Loucy (cell line): ENCODE measurements around the gene KRT82.

Experiments
- EZH2phosphoT487 ChIP-seq: fragments of 200-600 bp; IDR thresholded peaks from 2 replicates; pipeline ENCODE4 v1.6.1; 2018; ENCODE audit warnings: antibody characterized with exemption, mild to moderate bottlenecking, moderate library complexity, borderline replicate concordance
- TF ChIP-seq, protein P1 (sequence below): fragments of 200-600 bp; sonication (generic); conservative IDR thresholded peaks from 2 replicates; pipeline ENCODE4 v1.5.1; 2014; ENCODE audit warnings: mild to moderate bottlenecking, antibody characterized with exemption, low read length

GRCh38 chr12:52445876-52446275 is 39.7 kb upstream of the KRT82 start:
- TF ChIP-seq, protein P1, sequence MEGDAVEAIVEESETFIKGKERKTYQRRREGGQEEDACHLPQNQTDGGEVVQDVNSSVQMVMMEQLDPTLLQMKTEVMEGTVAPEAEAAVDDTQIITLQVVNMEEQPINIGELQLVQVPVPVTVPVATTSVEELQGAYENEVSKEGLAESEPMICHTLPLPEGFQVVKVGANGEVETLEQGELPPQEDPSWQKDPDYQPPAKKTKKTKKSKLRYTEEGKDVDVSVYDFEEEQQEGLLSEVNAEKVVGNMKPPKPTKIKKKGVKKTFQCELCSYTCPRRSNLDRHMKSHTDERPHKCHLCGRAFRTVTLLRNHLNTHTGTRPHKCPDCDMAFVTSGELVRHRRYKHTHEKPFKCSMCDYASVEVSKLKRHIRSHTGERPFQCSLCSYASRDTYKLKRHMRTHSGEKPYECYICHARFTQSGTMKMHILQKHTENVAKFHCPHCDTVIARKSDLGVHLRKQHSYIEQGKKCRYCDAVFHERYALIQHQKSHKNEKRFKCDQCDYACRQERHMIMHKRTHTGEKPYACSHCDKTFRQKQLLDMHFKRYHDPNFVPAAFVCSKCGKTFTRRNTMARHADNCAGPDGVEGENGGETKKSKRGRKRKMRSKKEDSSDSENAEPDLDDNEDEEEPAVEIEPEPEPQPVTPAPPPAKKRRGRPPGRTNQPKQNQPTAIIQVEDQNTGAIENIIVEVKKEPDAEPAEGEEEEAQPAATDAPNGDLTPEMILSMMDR: no peak
- TF ChIP-seq EZH2phosphoT487: no peak
